ENCODE data around the gene CHN2. TPM values are rescaled to one million over a fixed set of nuclear protein-coding genes. Genes with fewer than 3 reads are reported as not detected.

Gene CHN2
- total RNA-seq, 1 experiment from 2014 or later = 2.1 TPM

- no peak overlapping the region for H2AFZ ChIP-seq (ENCODE audit: low read depth, low read length, poor library complexity, severe bottlenecking)
- H3K79me2 ChIP-seq (ENCODE audit: insufficient read depth, low read length) = no peaks in the 10 kb centered on the region
- no peak overlapping the region for H3K27ac ChIP-seq (ENCODE audit: low read depth, low read length)
- ChIA-PET CTCF (no interaction called here), POLR2A (no interaction called here), RAD21 (ENCODE audit: low non-redundant PET in 1 of 2, low total read pairs in 2 of 2, uncharacterized antibody in 2 of 2, unreplicated experiment in 2 of 2) (no interaction called here)
- no peak overlapping the region for H3K4me3 ChIP-seq (replicated peaks in 1 of 2; ENCODE audit: low read depth in 1 of 2, low read length in 2 of 2)
- H3K4me1 ChIP-seq (ENCODE audit: control insufficient read depth in 1 of 2, insufficient read depth in 2 of 2, low read length in 2 of 2) = no peaks in the 10 kb centered on the region
- no peaks in the 10 kb centered on the region for H3K36me3 ChIP-seq (ENCODE audit: control insufficient read depth in 1 of 2, insufficient read depth in 2 of 2, low read length in 2 of 2)
- ATAC-seq (no peak), DNase-seq (ENCODE audit: low read depth, low spot score) (no peak)
- no peaks in the 10 kb centered on the region for H3K9me3 ChIP-seq (ENCODE audit: control insufficient read depth in 1 of 2, insufficient read depth in 1 of 2, low read depth in 1 of 2, low read length in 2 of 2)
- intact Hi-C loops (cut with micrococcal nuclease) = no loop called here
- no peaks in the 10 kb centered on the region for H3K9me2 ChIP-seq (ENCODE audit: insufficient read depth)
- no peak overlapping the region for H3K9ac ChIP-seq (ENCODE audit: low read length)
- BruUV-seq (replicated peaks) = no TSS peak
- H3K27me3 ChIP-seq (ENCODE audit: insufficient read depth, low read length) = no peaks in the 10 kb centered on the region
- no peak overlapping the region for H3K4me2 ChIP-seq (ENCODE audit: low read length)
- H4K20me1 ChIP-seq (ENCODE audit: insufficient read depth) = no peaks in the 10 kb centered on the region
- no peak for TF ChIP-seq SIN3A (IDR thresholded peaks at IDR 0.05; ENCODE audit: low read depth)
- TF ChIP-seq EZH2phosphoT487 (IDR thresholded peaks at IDR 0.05; ENCODE audit: borderline replicate concordance) = no peak
- no peak for TF ChIP-seq CEBPB (IDR thresholded peaks at IDR 0.05; ENCODE audit: low read depth)
- TF ChIP-seq POLR2AphosphoS5 (IDR thresholded peaks at IDR 0.05; ENCODE audit: low read depth, low read length) = no peak
- TF ChIP-seq REST (IDR thresholded peaks at IDR 0.05; ENCODE audit: low read depth) = no peak
- no peak for TF ChIP-seq ZFX (IDR thresholded peaks at IDR 0.05)
- TF ChIP-seq CTCF (IDR thresholded peaks at IDR 0.05 in 2 of 3, conservative IDR thresholded peaks at IDR 0.05 in 1 of 3; ENCODE audit: borderline replicate concordance in 1 of 3, insufficient read depth in 1 of 3, low read depth in 2 of 3, low read length in 2 of 3) = no peak
These were observed 307.6 kb downstream of the CHN2 start for GRCh38 chr7:29502133-29502532.

Data from HCT116 (cell line).